Measurements from ENCODE around the gene FBXO15. TPM values are rescaled to one million over a fixed set of nuclear protein-coding genes. Genes with fewer than 3 reads are reported as not detected.

FBXO15 gene
- total and polyA plus RNA-seq, 2 donors (not counting 3 experiments of a cell fraction or from before 2014, with no cell fraction given): not detected

GRCh38 chr18:74147491-74147778, 199 bp downstream of the FBXO15 start:
- Histone ChIP-seq H3K79me2 (ENCODE audit: control insufficient read depth, insufficient read depth, low read length) (peaks cover 40% of the 10 kb centered on the region), H3K9me1 (replicated peaks; ENCODE audit: control insufficient read depth, extremely low read depth, insufficient read depth, low read length) (no peaks in the 10 kb centered on the region), H4K20me1 (replicated peaks; ENCODE audit: control insufficient read depth, extremely low read depth, insufficient read depth, low read length) (no peaks in the 10 kb centered on the region), H3K4me1 (ENCODE audit: control insufficient read depth, extremely low read depth, insufficient read depth, low read length) (peaks cover 17% of the 10 kb centered on the region), H2AFZ (ENCODE audit: low read depth, low read length) (peak overlapping the region; percentile 81), H3K4me2 (ENCODE audit: insufficient read depth, low read length) (peak overlapping the region; percentile 77), H3K36me3 (ENCODE audit: control insufficient read depth in 2 of 2, extremely low read depth in 1 of 2, insufficient read depth in 2 of 2, low read length in 2 of 2) (no peaks in the 10 kb centered on the region), H3K27ac (ENCODE audit: insufficient read depth, low read depth, low read length) (no peak overlapping the region), H3K4me3 (replicated peaks in 1 of 3; ENCODE audit: insufficient read depth in 1 of 3, low read depth in 1 of 3, low read length in 3 of 3) (peak overlapping the region; percentile 11 to 95 (median 85)), H3K9me3 (replicated peaks; ENCODE audit: control insufficient read depth, insufficient read depth, low read length) (no peaks in the 10 kb centered on the region), H3K9ac (replicated peaks; ENCODE audit: extremely low read depth, insufficient read depth, low read length) (no peak overlapping the region), H3K27me3 (ENCODE audit: control insufficient read depth in 2 of 2, insufficient read depth in 2 of 2, low read length in 2 of 2) (no peaks in the 10 kb centered on the region)
- TF ChIP-seq MYC (IDR thresholded peaks at IDR 0.05; ENCODE audit: low read depth, low read length): no peak
- FAIRE-seq (no peak), DNase-seq (ENCODE audit: low read depth, low spot score) (no peak)
- dilution Hi-C loops (cut with MboI; ENCODE audit: extremely low pct_ligation_motif_present, low sequenced_read_pairs): no loop called here
- CTCF ChIA-PET: no interaction called here
- BruUV-seq (replicated peaks): no TSS peak
- POLR2A ChIA-PET: no interaction called here
- intact Hi-C loops (cut with micrococcal nuclease): loop anchor here (1.0 kb wide), 1 partner anchor 145 kb away; no protein-coding TSS in a partner anchor

GRCh38 chr18:74146756-74147155, 878 bp downstream of the FBXO15 start:
- dilution Hi-C loops (cut with MboI; ENCODE audit: extremely low pct_ligation_motif_present, low sequenced_read_pairs): no loop called here
- ChIA-PET CTCF (no interaction called here), POLR2A (no interaction called here)
- Histone ChIP-seq H3K9me3 (replicated peaks; ENCODE audit: control insufficient read depth, insufficient read depth, low read length) (no peaks in the 10 kb centered on the region), H2AFZ (ENCODE audit: low read depth, low read length) (peak overlapping the region; percentile 81), H3K4me1 (ENCODE audit: control insufficient read depth, extremely low read depth, insufficient read depth, low read length) (peaks cover 17% of the 10 kb centered on the region), H3K9me1 (replicated peaks; ENCODE audit: control insufficient read depth, extremely low read depth, insufficient read depth, low read length) (no peaks in the 10 kb centered on the region), H3K27ac (ENCODE audit: insufficient read depth, low read depth, low read length) (no peak overlapping the region), H3K36me3 (ENCODE audit: control insufficient read depth in 2 of 2, extremely low read depth in 1 of 2, insufficient read depth in 2 of 2, low read length in 2 of 2) (no peaks in the 10 kb centered on the region), H3K4me3 (replicated peaks in 1 of 3; ENCODE audit: insufficient read depth in 1 of 3, low read depth in 1 of 3, low read length in 3 of 3) (no peak overlapping the region), H3K27me3 (ENCODE audit: control insufficient read depth in 2 of 2, insufficient read depth in 2 of 2, low read length in 2 of 2) (no peaks in the 10 kb centered on the region), H3K9ac (replicated peaks; ENCODE audit: extremely low read depth, insufficient read depth, low read length) (no peak overlapping the region), H4K20me1 (replicated peaks; ENCODE audit: control insufficient read depth, extremely low read depth, insufficient read depth, low read length) (no peaks in the 10 kb centered on the region), H3K4me2 (ENCODE audit: insufficient read depth, low read length) (no peak overlapping the region), H3K79me2 (ENCODE audit: control insufficient read depth, insufficient read depth, low read length) (peaks cover 34% of the 10 kb centered on the region)
- TF ChIP-seq EZH2 (IDR thresholded peaks at IDR 0.05; ENCODE audit: borderline replicate concordance, low read depth, low read length, severe bottlenecking) (peak; percentile 44), FOS (IDR thresholded peaks at IDR 0.05; ENCODE audit: borderline replicate concordance, insufficient read depth, low read length) (no peak)
- DNase-seq (ENCODE audit: low read depth, low spot score) (no peak), FAIRE-seq (no peak)
- intact Hi-C loops (cut with micrococcal nuclease): loop anchor here (1.0 kb wide), 1 partner anchor 146 kb away; no protein-coding TSS in a partner anchor
- no TSS peak for BruUV-seq (replicated peaks)
